Chondrocyte (in vitro differentiated cells): ENCODE measurements around the gene ITGB1BP1. TPM values are rescaled to one million over a fixed set of nuclear protein-coding genes. Genes with fewer than 3 reads are reported as not detected.

Source experiments
- DNase-seq: peaks from one replicate; pipeline ENCODE4 v3.0.0; 2021; ENCODE audit warnings: mixed read lengths, low spot score
- H3K27ac Mint-ChIP-seq: one replicate; pipeline ENCODE4 v1.8.0; 2021; ENCODE audit warnings: mild to moderate bottlenecking, moderate library complexity, mixed read lengths; ENCODE audit not compliant: unreplicated experiment
- H3K27me3 Mint-ChIP-seq: 2 replicates; pipeline ENCODE4 v1.8.0; 2021; ENCODE audit warnings: low read depth, mixed read lengths
- H3K36me3 Mint-ChIP-seq: 2 replicates; pipeline ENCODE4 v1.8.0; 2021; ENCODE audit warnings: low read depth, mixed read lengths
- H3K4me1 Mint-ChIP-seq: 2 replicates; pipeline ENCODE4 v1.8.0; 2021; ENCODE audit warnings: low read depth, mild to moderate bottlenecking, mixed read lengths
- H3K4me3 Mint-ChIP-seq: one replicate; pipeline ENCODE4 v1.8.0; 2021; ENCODE audit warnings: mild to moderate bottlenecking, moderate library complexity, mixed read lengths; ENCODE audit not compliant: unreplicated experiment
- H3K9me3 Mint-ChIP-seq: 2 replicates; pipeline ENCODE4 v1.8.0; 2021; ENCODE audit warnings: low read depth, mixed read lengths
- total RNA-seq: library from RNA; stranded (reverse); gene quantifications from 3 replicates; pipeline ENCODE4 v1.2.1, GENCODE V29; 2021
- TF ChIP-seq, protein P1 (sequence below): fragments of 200-600 bp; sonication (generic); IDR thresholded peaks from 2 replicates; pipeline ENCODE4 v1.5.0; 2021; ENCODE audit warnings: antibody characterized with exemption, mild to moderate bottlenecking, moderate library complexity

Gene ITGB1BP1
- total RNA-seq, 1 donor from 2014 or later, result 117 TPM

DNA sequence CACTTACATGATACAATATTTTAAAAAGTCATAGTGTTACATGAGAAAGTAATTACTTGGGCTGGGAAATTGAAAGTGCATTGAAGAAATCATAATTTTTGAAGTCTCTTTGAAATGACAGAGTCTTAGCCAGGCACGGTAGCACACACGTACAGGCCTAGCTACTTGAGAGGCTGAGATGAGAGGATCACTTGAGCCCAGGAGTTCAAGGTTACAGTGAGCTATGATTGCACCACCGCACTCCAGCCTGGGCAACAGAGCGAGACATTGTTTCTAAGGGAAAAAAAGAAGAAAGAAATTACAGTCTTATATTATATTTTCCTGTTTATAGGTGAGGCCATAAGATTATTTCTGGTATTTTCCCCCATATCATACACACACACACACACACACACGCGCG, 41.8 kb upstream of the ITGB1BP1 start:
- Mint-ChIP-seq H3K4me3 (no peak overlapping the region), H3K27me3 (no peaks in the 10 kb centered on the region)
- TF ChIP-seq, protein P1, sequence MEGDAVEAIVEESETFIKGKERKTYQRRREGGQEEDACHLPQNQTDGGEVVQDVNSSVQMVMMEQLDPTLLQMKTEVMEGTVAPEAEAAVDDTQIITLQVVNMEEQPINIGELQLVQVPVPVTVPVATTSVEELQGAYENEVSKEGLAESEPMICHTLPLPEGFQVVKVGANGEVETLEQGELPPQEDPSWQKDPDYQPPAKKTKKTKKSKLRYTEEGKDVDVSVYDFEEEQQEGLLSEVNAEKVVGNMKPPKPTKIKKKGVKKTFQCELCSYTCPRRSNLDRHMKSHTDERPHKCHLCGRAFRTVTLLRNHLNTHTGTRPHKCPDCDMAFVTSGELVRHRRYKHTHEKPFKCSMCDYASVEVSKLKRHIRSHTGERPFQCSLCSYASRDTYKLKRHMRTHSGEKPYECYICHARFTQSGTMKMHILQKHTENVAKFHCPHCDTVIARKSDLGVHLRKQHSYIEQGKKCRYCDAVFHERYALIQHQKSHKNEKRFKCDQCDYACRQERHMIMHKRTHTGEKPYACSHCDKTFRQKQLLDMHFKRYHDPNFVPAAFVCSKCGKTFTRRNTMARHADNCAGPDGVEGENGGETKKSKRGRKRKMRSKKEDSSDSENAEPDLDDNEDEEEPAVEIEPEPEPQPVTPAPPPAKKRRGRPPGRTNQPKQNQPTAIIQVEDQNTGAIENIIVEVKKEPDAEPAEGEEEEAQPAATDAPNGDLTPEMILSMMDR, result no peak

GRCh38 chr2:9463698-9464034, 40.3 kb upstream of the ITGB1BP1 start:
- Mint-ChIP-seq H3K27me3 (no peaks in the 10 kb centered on the region), H3K36me3 (peaks cover 10% of the 10 kb centered on the region), H3K9me3 (no peaks in the 10 kb centered on the region), H3K4me1 (peaks cover 4% of the 10 kb centered on the region), H3K27ac (no peak overlapping the region), H3K4me3 (no peak overlapping the region)
- TF ChIP-seq, protein P1, result no peak
- no peak for DNase-seq

More for the DNA sequence above, 41.8 kb upstream of the ITGB1BP1 start:
- Mint-ChIP-seq H3K9me3 (no peaks in the 10 kb centered on the region), H3K27ac (no peak overlapping the region), H3K4me1 (peaks cover 4% of the 10 kb centered on the region), H3K36me3 (peaks cover 10% of the 10 kb centered on the region)
- DNase-seq, result no peak

DNA sequence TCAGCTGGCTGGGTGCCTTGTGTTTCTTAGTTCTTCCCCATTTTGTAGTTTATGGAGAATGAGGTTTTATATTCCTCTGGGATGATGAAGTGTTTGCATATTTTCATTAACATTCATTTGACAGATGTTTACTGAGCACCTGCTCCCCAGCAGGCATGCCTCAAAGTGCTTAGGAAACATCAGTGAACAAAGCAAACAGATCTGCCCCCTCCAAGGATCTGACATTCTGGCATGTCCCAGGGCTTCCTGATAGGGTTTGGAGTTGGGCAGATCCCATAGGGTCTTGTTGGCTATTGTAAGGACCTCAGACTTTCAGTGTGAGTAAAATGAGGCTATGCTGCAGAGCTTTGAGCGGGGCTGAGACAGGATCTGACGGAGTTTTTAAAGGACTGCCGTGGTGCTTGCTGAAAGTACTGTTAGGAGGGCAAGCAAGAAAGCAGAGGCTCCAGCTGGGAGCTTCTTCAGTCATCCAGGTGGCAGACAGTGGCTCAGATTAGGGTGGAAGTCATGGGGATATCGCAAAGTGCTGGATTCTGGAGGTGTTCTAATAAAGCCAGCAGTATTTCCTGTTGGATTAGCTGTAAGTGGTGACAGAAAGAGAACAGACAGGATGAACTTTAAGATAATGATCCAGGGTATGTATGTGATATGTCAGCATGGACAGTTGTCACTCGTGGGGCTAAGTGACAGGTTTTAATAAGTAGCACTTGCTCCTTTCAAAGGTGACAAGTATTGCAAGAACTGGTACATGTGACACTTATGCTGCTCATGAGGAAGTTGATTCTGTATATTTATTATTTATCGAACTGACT, 39.8 kb upstream of the ITGB1BP1 start:
- TF ChIP-seq, protein P1, result no peak
- H3K36me3 Mint-ChIP-seq, result peaks cover 12% of the 10 kb centered on the region
- no peak overlapping the region for H3K4me3 Mint-ChIP-seq
- no peak overlapping the region for H3K27ac Mint-ChIP-seq
- no peak for DNase-seq
- peaks cover 4% of the 10 kb centered on the region for H3K4me1 Mint-ChIP-seq
- H3K9me3 Mint-ChIP-seq, result no peaks in the 10 kb centered on the region
- no peaks in the 10 kb centered on the region for H3K27me3 Mint-ChIP-seq

DNA sequence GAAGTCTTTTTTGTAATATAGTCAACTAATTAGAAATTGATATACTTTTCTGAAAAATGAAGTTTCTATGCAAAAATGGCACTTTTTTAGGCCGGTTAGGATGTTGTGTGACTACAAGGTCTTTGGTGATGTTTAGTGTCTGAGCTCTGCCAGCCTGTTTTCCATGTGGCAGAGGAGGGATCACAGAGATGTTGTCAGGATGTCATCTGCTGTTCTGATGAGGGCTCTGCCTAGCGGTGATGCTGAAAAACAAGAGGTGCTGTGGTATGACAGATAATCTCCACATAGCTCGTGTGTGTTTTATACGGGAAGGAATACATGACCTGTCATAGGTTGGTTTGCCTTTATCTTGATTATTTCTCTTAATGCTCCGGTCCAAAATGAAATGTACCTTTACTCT, 39.0 kb upstream of the ITGB1BP1 start:
- Mint-ChIP-seq H3K4me3 (no peak overlapping the region), H3K4me1 (peaks cover 4% of the 10 kb centered on the region), H3K27me3 (no peaks in the 10 kb centered on the region), H3K27ac (no peak overlapping the region), H3K36me3 (peaks cover 12% of the 10 kb centered on the region), H3K9me3 (no peaks in the 10 kb centered on the region)
- DNase-seq, result no peak
- TF ChIP-seq, protein P1, result no peak

GRCh38 chr2:9461079-9461478, 37.8 kb upstream of the ITGB1BP1 start:
- no peaks in the 10 kb centered on the region for H3K4me1 Mint-ChIP-seq
- TF ChIP-seq, protein P1, result no peak
- H3K27ac Mint-ChIP-seq, result no peak overlapping the region
- no peaks in the 10 kb centered on the region for H3K9me3 Mint-ChIP-seq
- peaks cover 13% of the 10 kb centered on the region for H3K36me3 Mint-ChIP-seq
- no peaks in the 10 kb centered on the region for H3K27me3 Mint-ChIP-seq
- H3K4me3 Mint-ChIP-seq, result no peak overlapping the region
- DNase-seq, result no peak
